ENCODE results near the gene ABCC1.

The ABCC1 gene

GRCh38 chr16:16029431-16030011 lies 80.1 kb downstream of the ABCC1 start:
- peaks cover 42% of the 10 kb centered on the region for H3K4me1 Mint-ChIP-seq
- H3K27me3 Mint-ChIP-seq: no peaks in the 10 kb centered on the region
- no peak overlapping the region for H3K27ac Mint-ChIP-seq
- no peaks in the 10 kb centered on the region for H3K9me3 Mint-ChIP-seq
- DNase-seq (no peak), ATAC-seq (no peak)
- no peak overlapping the region for H3K4me3 Mint-ChIP-seq

- Mint-ChIP-seq H3K9me3 (no peaks in the 10 kb centered on the region), H3K27me3 (no peaks in the 10 kb centered on the region), H3K4me1 (peaks cover 33% of the 10 kb centered on the region), H3K4me3 (no peak overlapping the region), H3K27ac (no peak overlapping the region)
- ATAC-seq: no peak
- DNase-seq: no peak
These were observed 81.0 kb downstream of the ABCC1 start for GRCh38 chr16:16030449-16030848.

GRCh38 chr16:16031401-16031800 lies 82.0 kb downstream of the ABCC1 start:
- Mint-ChIP-seq H3K27ac (peak overlapping the region in 1 of 2 donors; percentile 56), H3K4me1 (peaks cover 24% of the 10 kb centered on the region), H3K9me3 (no peaks in the 10 kb centered on the region), H3K4me3 (no peak overlapping the region), H3K27me3 (no peaks in the 10 kb centered on the region)
- DNase-seq (no peak), ATAC-seq (no peak)

- DNase-seq (no peak), ATAC-seq (no peak)
- Mint-ChIP-seq H3K4me3 (no peak overlapping the region), H3K9me3 (no peaks in the 10 kb centered on the region), H3K27ac (no peak overlapping the region), H3K4me1 (peaks cover 24% of the 10 kb centered on the region), H3K27me3 (no peaks in the 10 kb centered on the region)
These were observed 83.0 kb downstream of the ABCC1 start for GRCh38 chr16:16032271-16032979.

GRCh38 chr16:16033208-16033717 lies 83.8 kb downstream of the ABCC1 start:
- H3K4me3 Mint-ChIP-seq: peak overlapping the region; percentile 18 to 19
- no peaks in the 10 kb centered on the region for H3K27me3 Mint-ChIP-seq
- no peaks in the 10 kb centered on the region for H3K9me3 Mint-ChIP-seq
- ATAC-seq: peak; percentile 93
- H3K4me1 Mint-ChIP-seq: peaks cover 24% of the 10 kb centered on the region
- peak; percentile 15 to 20 for DNase-seq
- peak overlapping the region; percentile 91 for H3K27ac Mint-ChIP-seq

GRCh38 chr16:16036359-16036792 lies 87.0 kb downstream of the ABCC1 start:
- ATAC-seq (no peak), DNase-seq (no peak)
- H3K9me3 Mint-ChIP-seq: no peaks in the 10 kb centered on the region
- H3K27ac Mint-ChIP-seq: no peak overlapping the region
- no peak overlapping the region for H3K4me3 Mint-ChIP-seq
- H3K4me1 Mint-ChIP-seq: peaks cover 39% of the 10 kb centered on the region
- no peaks in the 10 kb centered on the region for H3K27me3 Mint-ChIP-seq

GRCh38 chr16:16037521-16037920 lies 88.1 kb downstream of the ABCC1 start:
- ATAC-seq: no peak
- H3K4me3 Mint-ChIP-seq: no peak overlapping the region
- DNase-seq: no peak
- no peaks in the 10 kb centered on the region for H3K27me3 Mint-ChIP-seq
- H3K9me3 Mint-ChIP-seq: no peaks in the 10 kb centered on the region
- H3K4me1 Mint-ChIP-seq: peaks cover 29% of the 10 kb centered on the region
- H3K27ac Mint-ChIP-seq: no peak overlapping the region

GRCh38 chr16:16037970-16038369 lies 88.6 kb downstream of the ABCC1 start:
- Mint-ChIP-seq H3K4me1 (peaks cover 25% of the 10 kb centered on the region), H3K27ac (peak overlapping the region in 1 of 2 donors; percentile 87), H3K9me3 (no peaks in the 10 kb centered on the region), H3K27me3 (no peaks in the 10 kb centered on the region), H3K4me3 (no peak overlapping the region)
- DNase-seq (no peak), ATAC-seq (no peak)

- Mint-ChIP-seq H3K4me3 (no peak overlapping the region), H3K27me3 (no peaks in the 10 kb centered on the region), H3K27ac (no peak overlapping the region), H3K4me1 (peaks cover 15% of the 10 kb centered on the region), H3K9me3 (no peaks in the 10 kb centered on the region)
- DNase-seq (no peak), ATAC-seq (no peak)
These were observed 89.5 kb downstream of the ABCC1 start for GRCh38 chr16:16038950-16039349.

- Mint-ChIP-seq H3K4me3 (no peak overlapping the region), H3K9me3 (no peaks in the 10 kb centered on the region), H3K27ac (no peak overlapping the region), H3K27me3 (no peaks in the 10 kb centered on the region), H3K4me1 (peaks cover 15% of the 10 kb centered on the region)
- DNase-seq (no peak), ATAC-seq (no peak)
These were observed 91.9 kb downstream of the ABCC1 start for GRCh38 chr16:16041196-16041892.

GRCh38 chr16:16042076-16042475 lies 92.7 kb downstream of the ABCC1 start:
- H3K27me3 Mint-ChIP-seq: no peaks in the 10 kb centered on the region
- H3K4me3 Mint-ChIP-seq: no peak overlapping the region
- no peak overlapping the region for H3K27ac Mint-ChIP-seq
- no peaks in the 10 kb centered on the region for H3K9me3 Mint-ChIP-seq
- DNase-seq (no peak), ATAC-seq (no peak)
- H3K4me1 Mint-ChIP-seq: peaks cover 15% of the 10 kb centered on the region

GRCh38 chr16:16045296-16045695 lies 95.9 kb downstream of the ABCC1 start:
- no peaks in the 10 kb centered on the region for H3K27me3 Mint-ChIP-seq

GRCh38 chr16:16045879-16046278 lies 96.5 kb downstream of the ABCC1 start:
- Mint-ChIP-seq H3K27ac (peak overlapping the region in 1 of 2 donors; percentile 64), H3K27me3 (no peaks in the 10 kb centered on the region), H3K4me3 (no peak overlapping the region), H3K9me3 (no peaks in the 10 kb centered on the region), H3K4me1 (peaks cover 5% of the 10 kb centered on the region)
- ATAC-seq: no peak
- no peak for DNase-seq

More at GRCh38 chr16:16045296-16045695, 95.9 kb downstream of the ABCC1 start:
- Mint-ChIP-seq H3K4me1 (peaks cover 5% of the 10 kb centered on the region), H3K9me3 (no peaks in the 10 kb centered on the region), H3K27ac (peak overlapping the region in 1 of 2 donors; percentile 74), H3K4me3 (no peak overlapping the region)
- DNase-seq (no peak), ATAC-seq (no peak)

GRCh38 chr16:16047761-16048160 lies 98.3 kb downstream of the ABCC1 start:
- H3K4me1 Mint-ChIP-seq: no peaks in the 10 kb centered on the region
- H3K4me3 Mint-ChIP-seq: no peak overlapping the region
- ATAC-seq (no peak), DNase-seq (no peak)
- H3K27ac Mint-ChIP-seq: no peak overlapping the region
- no peaks in the 10 kb centered on the region for H3K27me3 Mint-ChIP-seq
- H3K9me3 Mint-ChIP-seq: no peaks in the 10 kb centered on the region

GRCh38 chr16:16048904-16049582 lies 99.6 kb downstream of the ABCC1 start:
- Mint-ChIP-seq H3K27me3 (no peaks in the 10 kb centered on the region), H3K27ac (no peak overlapping the region), H3K4me1 (no peaks in the 10 kb centered on the region), H3K4me3 (no peak overlapping the region), H3K9me3 (no peaks in the 10 kb centered on the region)
- DNase-seq (no peak), ATAC-seq (no peak)
